ENCODE measurements around the gene SLC16A9. TPM values are rescaled to one million over a fixed set of nuclear protein-coding genes. Genes with fewer than 3 reads are reported as not detected.

The SLC16A9 gene
- total RNA-seq, 2 donors from 2014 or later, result 1.6 to 1.8 TPM

DNA sequence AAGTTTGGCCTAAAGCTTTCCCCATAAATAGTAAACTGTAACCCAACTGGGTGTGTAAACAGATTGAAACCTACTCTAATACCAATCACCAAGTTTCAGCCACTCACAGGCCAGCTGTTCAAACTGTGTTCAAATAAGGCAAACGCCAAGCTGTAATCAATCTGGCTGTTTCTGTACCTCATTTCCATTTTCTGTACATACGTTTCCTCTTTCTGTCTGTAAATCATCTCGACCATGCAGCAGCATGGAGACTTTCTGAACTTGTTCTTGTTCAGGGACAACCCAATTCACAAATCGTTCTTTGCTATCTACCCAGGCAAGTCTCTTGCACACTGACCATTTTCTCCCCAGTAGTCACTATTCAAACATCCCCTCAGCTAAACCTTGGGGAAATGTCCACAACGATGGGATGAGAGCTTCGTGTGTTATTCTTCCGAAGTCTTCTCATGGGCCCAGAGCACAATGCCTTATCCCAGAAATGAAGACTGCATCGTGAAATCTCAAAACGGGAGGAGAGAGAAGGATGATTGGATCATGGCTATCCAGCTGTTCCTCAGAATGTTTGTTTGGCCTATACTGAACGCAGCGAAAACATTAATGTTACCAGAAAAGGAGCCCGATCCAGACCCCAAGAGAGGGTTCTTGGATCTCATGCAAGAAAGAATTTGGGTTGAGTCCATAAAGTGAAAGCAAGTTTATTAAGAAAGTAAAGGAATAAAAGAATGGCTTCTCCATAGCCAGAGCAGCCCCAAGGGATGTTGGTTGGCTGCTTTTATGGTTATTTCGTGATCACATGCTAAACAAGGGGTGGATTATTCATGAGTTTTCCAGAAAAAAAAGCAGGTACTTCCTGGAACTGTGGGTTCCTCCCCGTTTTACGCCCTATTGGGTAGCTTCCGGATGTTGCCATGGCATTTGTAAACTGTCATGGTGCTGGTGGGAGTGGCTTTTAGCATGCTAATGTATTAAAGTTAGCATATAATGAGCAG, 86.2 kb downstream of the SLC16A9 start:
- H3K9me3 ChIP-seq, result no peaks in the 10 kb centered on the region
- TF ChIP-seq, protein P1, sequence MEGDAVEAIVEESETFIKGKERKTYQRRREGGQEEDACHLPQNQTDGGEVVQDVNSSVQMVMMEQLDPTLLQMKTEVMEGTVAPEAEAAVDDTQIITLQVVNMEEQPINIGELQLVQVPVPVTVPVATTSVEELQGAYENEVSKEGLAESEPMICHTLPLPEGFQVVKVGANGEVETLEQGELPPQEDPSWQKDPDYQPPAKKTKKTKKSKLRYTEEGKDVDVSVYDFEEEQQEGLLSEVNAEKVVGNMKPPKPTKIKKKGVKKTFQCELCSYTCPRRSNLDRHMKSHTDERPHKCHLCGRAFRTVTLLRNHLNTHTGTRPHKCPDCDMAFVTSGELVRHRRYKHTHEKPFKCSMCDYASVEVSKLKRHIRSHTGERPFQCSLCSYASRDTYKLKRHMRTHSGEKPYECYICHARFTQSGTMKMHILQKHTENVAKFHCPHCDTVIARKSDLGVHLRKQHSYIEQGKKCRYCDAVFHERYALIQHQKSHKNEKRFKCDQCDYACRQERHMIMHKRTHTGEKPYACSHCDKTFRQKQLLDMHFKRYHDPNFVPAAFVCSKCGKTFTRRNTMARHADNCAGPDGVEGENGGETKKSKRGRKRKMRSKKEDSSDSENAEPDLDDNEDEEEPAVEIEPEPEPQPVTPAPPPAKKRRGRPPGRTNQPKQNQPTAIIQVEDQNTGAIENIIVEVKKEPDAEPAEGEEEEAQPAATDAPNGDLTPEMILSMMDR (IDR thresholded peaks at IDR 0.05), result no peak
- no peaks in the 10 kb centered on the region for H3K36me3 ChIP-seq
- peak overlapping the region; percentile 13 for H3K4me3 ChIP-seq
- H3K27ac ChIP-seq, result no peak overlapping the region
- DNase-seq (ENCODE audit: low spot score) (no peak), ATAC-seq (ENCODE audit: insufficient number of reproducible peaks, low FRiP score, low read depth) (no peak)
- peaks cover 0 to 19% of the 10 kb centered on the region in 2 donors for H3K4me1 ChIP-seq (ENCODE audit: control insufficient read depth in 1 of 2, low read depth in 2 of 2)
- no peaks in the 10 kb centered on the region for H3K27me3 ChIP-seq (replicated peaks; ENCODE audit: insufficient read depth)

DNA sequence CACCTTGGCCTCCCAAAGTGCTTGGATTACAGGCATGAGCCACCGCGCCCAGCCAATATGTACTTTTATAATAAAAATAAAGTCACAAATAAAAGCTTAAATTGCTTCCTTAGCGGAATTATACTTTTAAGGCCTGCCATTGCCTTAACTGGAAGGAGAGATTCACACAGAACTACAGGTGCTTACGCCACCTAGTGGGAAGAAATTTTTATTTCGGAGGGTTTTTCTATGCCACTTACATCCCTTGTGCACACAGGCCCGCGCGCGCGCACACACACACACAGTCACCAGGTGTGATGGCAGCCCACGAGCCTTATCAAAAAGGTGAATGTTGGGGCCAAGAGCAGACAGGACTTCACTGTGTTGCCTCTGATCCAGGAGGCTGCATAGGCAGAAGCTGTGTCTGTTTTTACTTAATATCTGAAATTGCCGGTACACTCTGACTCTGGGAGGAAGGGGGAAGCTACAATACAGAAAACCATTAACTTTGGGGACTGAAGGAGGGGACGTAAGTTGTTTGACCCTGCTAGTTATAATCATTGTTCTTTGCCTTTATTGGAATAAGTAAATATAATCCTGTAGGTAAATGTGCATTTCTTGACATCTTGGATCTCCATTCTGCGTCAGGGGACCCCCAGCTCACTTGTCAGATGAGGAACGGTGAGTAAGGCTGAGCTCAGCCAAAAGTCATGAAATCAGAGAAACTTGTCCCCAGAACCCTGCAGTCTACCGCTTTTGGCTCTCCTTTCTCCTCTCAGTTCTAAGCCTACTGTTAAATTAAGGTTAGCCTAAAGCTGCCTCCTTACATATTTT, 87.1 kb downstream of the SLC16A9 start:
- Histone ChIP-seq H3K4me1 (ENCODE audit: control insufficient read depth in 1 of 2, low read depth in 2 of 2) (peaks cover 0 to 28% of the 10 kb centered on the region in 2 donors), H3K36me3 (no peaks in the 10 kb centered on the region), H3K9me3 (no peaks in the 10 kb centered on the region), H3K27me3 (replicated peaks; ENCODE audit: insufficient read depth) (no peaks in the 10 kb centered on the region), H3K4me3 (no peak overlapping the region), H3K27ac (no peak overlapping the region)
- ATAC-seq (ENCODE audit: insufficient number of reproducible peaks, low FRiP score, low read depth) (no peak), DNase-seq (ENCODE audit: low spot score) (no peak)
- TF ChIP-seq, protein P1 (IDR thresholded peaks at IDR 0.05), result peak; percentile 61

DNA sequence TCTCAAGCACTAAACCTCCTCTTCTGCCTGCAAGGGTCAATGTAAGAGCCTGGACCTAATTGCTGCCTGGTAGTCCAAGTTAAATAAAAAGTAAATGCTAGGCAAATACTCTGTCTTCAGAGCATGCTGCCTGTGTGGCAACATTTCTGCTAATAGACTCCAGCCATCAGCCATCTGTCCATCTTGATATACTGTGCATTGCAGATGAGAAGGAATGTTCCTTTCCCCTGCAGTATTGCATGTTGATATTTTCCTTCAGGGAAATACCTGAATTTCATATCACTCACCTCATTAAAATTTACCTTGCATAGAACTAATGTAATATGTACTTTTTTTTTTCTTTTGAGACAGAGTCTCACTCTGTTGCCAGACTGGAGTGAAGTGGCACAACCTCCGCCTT, 87.9 kb downstream of the SLC16A9 start:
- Histone ChIP-seq H3K4me1 (ENCODE audit: control insufficient read depth in 1 of 2, low read depth in 2 of 2) (peaks cover 0 to 29% of the 10 kb centered on the region in 2 donors), H3K9me3 (no peaks in the 10 kb centered on the region), H3K36me3 (no peaks in the 10 kb centered on the region), H3K27ac (no peak overlapping the region), H3K4me3 (no peak overlapping the region), H3K27me3 (replicated peaks; ENCODE audit: insufficient read depth) (no peaks in the 10 kb centered on the region)
- no peak for DNase-seq (ENCODE audit: low spot score)
- TF ChIP-seq, protein P1 (IDR thresholded peaks at IDR 0.05), result no peak
- ATAC-seq (ENCODE audit: insufficient number of reproducible peaks, low FRiP score, low read depth), result no peak

DNA sequence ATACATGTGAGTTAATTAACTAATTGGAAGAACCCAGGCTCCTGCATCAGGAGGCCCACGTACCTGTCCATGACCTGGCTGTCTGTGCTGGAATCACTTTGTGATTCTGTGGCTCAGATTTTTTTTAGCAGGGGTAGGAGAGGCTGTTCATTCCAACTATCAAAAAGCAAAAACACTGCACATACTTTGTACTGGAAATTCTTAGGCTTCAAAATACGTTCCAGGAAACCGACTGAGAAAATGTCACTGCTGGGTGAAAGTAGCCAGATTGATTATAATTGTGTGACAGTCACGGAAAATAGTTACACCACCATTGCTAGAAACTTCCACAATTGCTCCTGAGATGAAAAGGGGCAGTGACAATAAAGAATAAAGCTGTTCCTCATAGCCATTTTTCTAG, 91.0 kb downstream of the SLC16A9 start:
- Histone ChIP-seq H3K27ac (peak overlapping the region in 1 of 2 donors; percentile 11), H3K4me1 (ENCODE audit: control insufficient read depth in 1 of 2, low read depth in 2 of 2) (peaks cover 0 to 29% of the 10 kb centered on the region in 2 donors), H3K9me3 (no peaks in the 10 kb centered on the region), H3K36me3 (no peaks in the 10 kb centered on the region), H3K4me3 (no peak overlapping the region), H3K27me3 (replicated peaks; ENCODE audit: insufficient read depth) (no peaks in the 10 kb centered on the region)
- no peak for ATAC-seq (ENCODE audit: insufficient number of reproducible peaks, low FRiP score, low read depth)
- DNase-seq (ENCODE audit: low spot score), result no peak
- TF ChIP-seq, protein P1 (IDR thresholded peaks at IDR 0.05), result no peak

DNA sequence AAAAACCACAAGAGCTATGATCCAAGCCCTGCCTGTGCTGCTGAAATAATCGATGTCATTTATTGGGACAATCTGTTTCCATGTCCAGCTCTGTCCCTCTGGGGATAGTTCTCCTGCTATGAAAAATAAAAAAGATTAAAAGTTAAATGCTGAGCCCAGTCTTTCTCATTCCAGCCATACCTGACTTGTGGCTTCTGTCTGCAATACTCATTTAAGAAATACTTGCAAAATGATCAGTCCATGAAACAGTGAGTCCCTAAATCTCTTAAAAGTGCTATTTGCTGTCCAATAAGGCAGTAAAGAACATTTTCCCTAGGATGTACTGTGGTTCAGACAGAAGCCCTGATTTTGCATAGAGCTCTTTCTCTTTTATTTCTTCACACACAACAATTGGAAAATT, 91.7 kb downstream of the SLC16A9 start:
- Histone ChIP-seq H3K27ac (peak overlapping the region in 1 of 2 donors; percentile 11), H3K4me3 (no peak overlapping the region), H3K36me3 (no peaks in the 10 kb centered on the region), H3K4me1 (ENCODE audit: control insufficient read depth in 1 of 2, low read depth in 2 of 2) (peaks cover 0 to 23% of the 10 kb centered on the region in 2 donors), H3K27me3 (replicated peaks; ENCODE audit: insufficient read depth) (no peaks in the 10 kb centered on the region), H3K9me3 (no peaks in the 10 kb centered on the region)
- ATAC-seq (ENCODE audit: insufficient number of reproducible peaks, low FRiP score, low read depth) (no peak), DNase-seq (ENCODE audit: low spot score) (no peak)
- TF ChIP-seq, protein P1 (IDR thresholded peaks at IDR 0.05), result no peak
